Retinal pigment epithelial cell (primary cell): ENCODE measurements around the gene HOXD3.

Source experiments
- DNase-seq: peaks from one replicate; pipeline ENCODE4 v3.0.0-alpha.2; 2010; ENCODE audit warnings: low read depth
- H3K4me3 ChIP-seq: 2 replicates; pipeline ENCODE4 v1.5.1; 2011; ENCODE audit warnings: mild to moderate bottlenecking, low read length, control low read depth, moderate library complexity
- TF ChIP-seq, protein P1 (sequence below): conservative IDR thresholded peaks from 2 replicates; pipeline ENCODE4 v1.5.1; 2011; ENCODE audit warnings: low read depth, low read length, control low read depth, inconsistent platforms

Gene HOXD3

DNA sequence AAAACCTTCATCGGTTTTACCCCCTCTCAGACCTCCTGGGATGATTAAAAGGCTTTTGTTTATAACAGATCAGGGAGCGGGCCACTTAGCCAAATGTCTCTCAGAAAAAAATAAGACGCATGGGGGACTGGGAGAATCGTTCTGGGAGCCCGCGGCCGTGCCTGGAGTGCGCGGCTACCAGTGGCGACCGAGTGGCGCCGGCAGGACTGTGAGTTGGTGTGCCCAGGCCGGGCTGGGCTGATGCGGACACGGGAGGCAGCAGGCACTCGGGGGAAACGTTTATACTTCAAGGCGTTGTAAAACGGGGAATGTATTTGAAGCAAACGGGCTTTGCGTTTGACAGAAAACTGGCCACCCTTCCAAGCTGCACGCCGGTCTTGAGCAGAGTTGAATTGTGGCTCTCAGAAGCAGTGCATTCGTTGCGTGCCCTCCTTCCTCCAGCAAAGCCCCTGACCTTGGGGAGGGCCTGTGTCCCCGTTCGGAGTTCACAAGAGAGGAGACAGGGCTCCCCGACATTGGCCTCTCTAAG lies 45.2 kb upstream of the HOXD3 start:
- DNase-seq, result no peak
- H3K4me3 ChIP-seq, result no peak overlapping the region
- TF ChIP-seq, protein P1, sequence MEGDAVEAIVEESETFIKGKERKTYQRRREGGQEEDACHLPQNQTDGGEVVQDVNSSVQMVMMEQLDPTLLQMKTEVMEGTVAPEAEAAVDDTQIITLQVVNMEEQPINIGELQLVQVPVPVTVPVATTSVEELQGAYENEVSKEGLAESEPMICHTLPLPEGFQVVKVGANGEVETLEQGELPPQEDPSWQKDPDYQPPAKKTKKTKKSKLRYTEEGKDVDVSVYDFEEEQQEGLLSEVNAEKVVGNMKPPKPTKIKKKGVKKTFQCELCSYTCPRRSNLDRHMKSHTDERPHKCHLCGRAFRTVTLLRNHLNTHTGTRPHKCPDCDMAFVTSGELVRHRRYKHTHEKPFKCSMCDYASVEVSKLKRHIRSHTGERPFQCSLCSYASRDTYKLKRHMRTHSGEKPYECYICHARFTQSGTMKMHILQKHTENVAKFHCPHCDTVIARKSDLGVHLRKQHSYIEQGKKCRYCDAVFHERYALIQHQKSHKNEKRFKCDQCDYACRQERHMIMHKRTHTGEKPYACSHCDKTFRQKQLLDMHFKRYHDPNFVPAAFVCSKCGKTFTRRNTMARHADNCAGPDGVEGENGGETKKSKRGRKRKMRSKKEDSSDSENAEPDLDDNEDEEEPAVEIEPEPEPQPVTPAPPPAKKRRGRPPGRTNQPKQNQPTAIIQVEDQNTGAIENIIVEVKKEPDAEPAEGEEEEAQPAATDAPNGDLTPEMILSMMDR, result no peak

DNA sequence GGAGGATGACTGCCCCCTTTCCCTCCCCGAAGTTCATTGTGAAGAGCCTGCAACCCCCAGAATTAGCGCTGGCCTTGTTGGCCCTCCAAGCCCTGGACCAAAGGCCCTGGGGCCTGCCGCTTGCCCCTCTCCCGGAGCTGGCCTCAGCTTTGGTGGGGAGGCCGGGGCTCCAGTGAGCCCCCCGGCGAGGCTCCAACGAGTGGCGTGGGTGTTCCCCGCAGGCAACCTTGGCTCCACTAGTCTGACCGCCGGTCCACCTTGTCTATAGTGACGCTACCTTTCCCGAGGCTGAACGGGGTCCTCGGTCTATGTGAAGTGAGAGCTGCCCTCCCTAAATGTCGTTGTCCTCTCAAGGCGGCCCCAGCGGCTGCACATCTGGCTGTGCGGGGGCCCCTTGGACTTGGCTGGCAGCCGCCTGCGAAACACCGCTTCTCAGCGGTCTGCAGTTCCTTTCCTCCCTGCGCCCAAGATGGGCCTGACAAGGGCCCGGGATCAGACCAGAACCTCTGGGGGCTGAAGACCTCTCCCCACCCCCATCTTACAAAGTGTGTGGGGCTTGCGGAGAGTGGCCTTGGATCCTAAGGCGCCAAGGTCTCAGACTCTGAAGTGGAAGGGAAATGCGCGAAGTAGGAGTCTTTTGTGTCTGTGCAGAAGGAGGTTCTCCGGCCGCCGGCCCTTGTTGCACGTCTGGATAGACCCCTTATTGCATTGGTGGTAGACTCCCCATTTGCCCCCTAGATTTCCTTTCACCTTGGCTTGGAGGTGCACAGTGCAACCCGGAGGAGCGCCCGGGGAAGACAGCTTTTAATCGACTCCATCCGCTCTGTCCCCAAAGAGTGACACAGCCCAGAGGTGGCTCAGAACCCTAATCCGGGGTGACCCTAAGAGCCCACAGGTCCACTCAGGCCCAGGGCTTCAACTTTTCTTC lies 44.5 kb upstream of the HOXD3 start:
- TF ChIP-seq, protein P1, result no peak
- H3K4me3 ChIP-seq, result no peak overlapping the region
- DNase-seq, result no peak

DNA sequence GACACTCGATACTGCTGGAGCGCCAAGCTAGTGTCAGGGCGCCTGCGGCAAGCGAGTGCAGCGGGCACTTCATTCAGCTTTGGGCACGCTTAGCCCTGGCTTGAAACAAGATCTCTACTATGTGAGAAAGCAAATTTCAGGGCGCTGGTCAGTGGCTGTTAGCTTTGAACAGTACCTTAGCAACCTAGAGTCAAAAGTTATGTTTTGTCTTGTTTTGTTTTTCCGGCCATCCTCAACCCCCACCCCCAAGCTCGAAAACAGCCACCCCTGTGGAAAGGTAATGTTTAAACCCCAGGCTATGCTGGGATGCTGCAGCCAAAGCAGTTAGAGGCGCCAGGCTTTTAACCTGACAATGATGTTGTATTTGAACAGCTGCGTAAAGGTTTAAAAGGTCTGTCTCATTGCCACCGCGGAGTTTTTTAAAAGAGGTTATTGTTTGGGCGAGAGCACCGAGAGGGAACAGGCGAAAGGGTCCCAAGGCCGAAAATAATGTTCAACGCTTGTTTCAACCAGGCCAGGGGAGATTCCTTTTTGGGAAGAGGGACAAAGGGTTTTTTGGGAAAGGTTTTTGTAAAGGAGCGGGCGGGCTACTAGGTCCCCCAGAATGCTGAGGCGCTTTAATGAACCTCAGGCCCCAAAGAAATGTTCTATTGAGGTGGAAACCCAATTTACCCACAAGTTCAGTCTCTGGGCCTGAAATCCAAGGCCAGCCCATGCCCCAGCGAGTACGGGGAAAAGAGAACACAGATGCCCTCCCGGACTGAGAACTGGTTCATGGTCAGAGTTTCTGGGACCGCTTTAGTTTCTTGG lies 42.8 kb upstream of the HOXD3 start:
- H3K4me3 ChIP-seq, result no peak overlapping the region
- DNase-seq, result no peak
- TF ChIP-seq, protein P1, result no peak

DNA sequence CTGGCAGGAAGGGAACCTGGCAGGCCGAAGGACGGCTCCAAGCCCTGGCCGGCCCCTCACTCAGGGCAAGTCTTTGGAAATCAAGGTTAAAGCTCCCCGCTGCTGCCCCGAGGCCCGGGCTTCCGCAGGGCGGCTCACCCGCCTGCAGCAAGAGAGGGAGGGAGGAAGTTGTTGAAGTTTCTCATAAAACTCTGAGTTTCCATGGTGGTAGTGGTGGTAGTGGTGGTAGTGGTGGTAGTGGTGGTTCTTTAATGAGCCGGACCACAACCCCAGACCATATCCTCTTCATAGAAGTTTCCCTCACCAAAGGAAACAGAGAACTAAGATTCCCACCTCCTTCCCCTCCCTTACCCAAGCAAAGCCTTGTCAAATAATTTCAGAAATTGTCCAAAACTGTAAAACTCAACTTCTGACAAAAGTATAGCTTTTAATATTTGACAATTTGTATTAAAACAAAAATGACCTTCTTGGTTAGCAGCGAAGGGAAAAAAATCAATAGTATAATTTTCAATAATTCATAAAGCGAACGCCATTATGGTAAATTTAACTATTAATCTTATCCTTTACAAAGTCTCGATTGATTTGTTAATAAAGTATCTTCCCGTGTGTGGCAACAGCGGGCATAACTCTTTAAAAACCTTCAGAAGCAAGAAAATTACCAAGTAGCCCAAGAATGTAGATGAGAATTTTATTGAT lies 42.0 kb upstream of the HOXD3 start:
- no peak overlapping the region for H3K4me3 ChIP-seq
- TF ChIP-seq, protein P1, result no peak
- no peak for DNase-seq

DNA sequence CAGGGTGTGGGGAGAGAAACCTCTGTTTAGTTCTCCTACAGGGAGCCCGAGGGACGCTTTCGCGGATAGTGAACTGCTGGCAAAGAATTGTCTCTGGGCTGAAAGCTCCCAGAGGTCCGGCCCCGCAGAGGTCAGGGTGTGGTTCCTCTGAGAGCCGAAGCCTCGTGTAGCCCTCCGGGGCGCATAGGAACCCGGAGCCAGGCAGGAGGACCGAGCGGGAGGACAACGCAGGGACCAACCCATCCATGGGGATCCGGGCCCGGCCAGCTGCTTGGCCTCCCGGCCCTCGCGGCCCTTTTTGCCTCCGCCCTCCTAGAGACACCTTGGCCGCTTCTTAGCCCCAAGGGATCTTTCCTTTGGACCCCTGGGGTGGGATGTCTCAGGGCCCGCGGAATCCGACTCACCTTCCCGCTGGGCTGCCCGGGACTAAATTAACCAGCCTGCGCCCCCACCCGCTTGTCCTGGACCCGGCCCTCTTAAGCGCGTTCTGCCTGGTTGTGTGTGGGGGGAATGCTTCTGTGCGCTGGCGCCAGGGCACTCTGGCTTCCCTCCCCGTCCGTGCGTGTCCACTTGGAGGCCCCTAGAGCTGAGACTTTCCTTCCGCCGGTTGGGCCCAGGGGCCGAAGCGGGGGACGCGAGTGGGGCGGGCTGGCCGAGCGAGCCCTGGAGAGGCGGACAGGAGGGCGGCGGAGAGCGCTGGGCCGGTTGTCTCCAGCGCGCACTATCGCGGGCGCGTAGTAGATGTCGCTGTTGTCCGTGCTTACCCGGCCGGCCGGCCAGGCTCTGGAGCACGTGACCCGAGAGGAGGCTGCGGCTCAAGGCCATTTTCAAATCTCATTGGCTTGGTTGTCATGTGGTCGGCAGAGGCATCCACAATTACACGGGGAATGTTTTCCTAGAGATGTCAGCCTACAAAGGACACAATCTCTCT lies 41.0 kb upstream of the HOXD3 start, which contains the start of gene HOXD10:
Gene HOXD10, plus strand, starts transcription at position 896 of the 931 bp plus-strand sequence. CDS start 56 bp downstream, outside the sequence.
- TF ChIP-seq, protein P1, result no peak
- DNase-seq, result no peak
- H3K4me3 ChIP-seq, result no peak within 1 kb of the TSS
